ENCODE results near the gene SMYD3.

The SMYD3 gene

DNA sequence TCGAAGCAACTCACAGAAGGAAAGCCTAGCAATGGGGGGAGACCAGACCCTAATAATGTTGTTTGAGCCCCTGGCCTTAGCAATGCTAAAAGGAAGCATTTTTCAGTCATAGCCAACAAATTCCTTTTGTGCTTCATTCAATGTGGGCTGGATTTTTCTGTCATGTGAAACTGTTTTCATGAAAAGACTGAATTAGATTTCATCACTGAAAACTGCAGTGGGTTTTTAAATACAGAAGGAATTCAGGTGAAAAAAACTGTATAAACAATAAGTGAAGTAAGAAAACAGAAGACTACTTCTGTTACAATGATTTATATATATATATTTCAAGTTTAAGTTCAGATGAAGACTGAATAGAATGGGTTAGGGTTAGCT, 204.8 kb downstream of the SMYD3 start:
- no peak overlapping the region for H3K4me2 ChIP-seq (ENCODE audit: low read depth, low read length, poor library complexity, severe bottlenecking)
- no peaks in the 10 kb centered on the region for H3K36me3 ChIP-seq (ENCODE audit: low read length)
- no peaks in the 10 kb centered on the region for H3K79me2 ChIP-seq (ENCODE audit: insufficient read depth, low read length)
- TF ChIP-seq EZH2phosphoT487 (conservative IDR thresholded peaks at IDR 0.05; ENCODE audit: low read length) = no peak
- TF ChIP-seq, protein P1, sequence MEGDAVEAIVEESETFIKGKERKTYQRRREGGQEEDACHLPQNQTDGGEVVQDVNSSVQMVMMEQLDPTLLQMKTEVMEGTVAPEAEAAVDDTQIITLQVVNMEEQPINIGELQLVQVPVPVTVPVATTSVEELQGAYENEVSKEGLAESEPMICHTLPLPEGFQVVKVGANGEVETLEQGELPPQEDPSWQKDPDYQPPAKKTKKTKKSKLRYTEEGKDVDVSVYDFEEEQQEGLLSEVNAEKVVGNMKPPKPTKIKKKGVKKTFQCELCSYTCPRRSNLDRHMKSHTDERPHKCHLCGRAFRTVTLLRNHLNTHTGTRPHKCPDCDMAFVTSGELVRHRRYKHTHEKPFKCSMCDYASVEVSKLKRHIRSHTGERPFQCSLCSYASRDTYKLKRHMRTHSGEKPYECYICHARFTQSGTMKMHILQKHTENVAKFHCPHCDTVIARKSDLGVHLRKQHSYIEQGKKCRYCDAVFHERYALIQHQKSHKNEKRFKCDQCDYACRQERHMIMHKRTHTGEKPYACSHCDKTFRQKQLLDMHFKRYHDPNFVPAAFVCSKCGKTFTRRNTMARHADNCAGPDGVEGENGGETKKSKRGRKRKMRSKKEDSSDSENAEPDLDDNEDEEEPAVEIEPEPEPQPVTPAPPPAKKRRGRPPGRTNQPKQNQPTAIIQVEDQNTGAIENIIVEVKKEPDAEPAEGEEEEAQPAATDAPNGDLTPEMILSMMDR (IDR thresholded peaks at IDR 0.05; ENCODE audit: insufficient read depth, low read length, poor library complexity, severe bottlenecking) = no peak
- no peaks in the 10 kb centered on the region for H3K9me2 ChIP-seq (replicated peaks; ENCODE audit: insufficient read depth, low read length)
- no peaks in the 10 kb centered on the region for H3K9me3 ChIP-seq (ENCODE audit: insufficient read depth, low read length)
- H3F3A ChIP-seq (ENCODE audit: insufficient read depth) = no peaks in the 10 kb centered on the region
- H3K9ac ChIP-seq (ENCODE audit: low read length) = no peak overlapping the region
- no peak overlapping the region for H2AFZ ChIP-seq (ENCODE audit: low read depth, low read length, severe bottlenecking)
- H3K4me3 ChIP-seq (ENCODE audit: insufficient read depth, low read length, poor library complexity, severe bottlenecking) = no peak overlapping the region
- H3K27me3 ChIP-seq (ENCODE audit: low read length) = no peaks in the 10 kb centered on the region
- H3K27ac ChIP-seq (ENCODE audit: low read depth, low read length) = no peak overlapping the region
- H4K20me1 ChIP-seq (ENCODE audit: low read depth, low read length) = 0 out of 2 replicates have a peak, but pooled peaks cover 4% of the 10 kb centered on the region

DNA sequence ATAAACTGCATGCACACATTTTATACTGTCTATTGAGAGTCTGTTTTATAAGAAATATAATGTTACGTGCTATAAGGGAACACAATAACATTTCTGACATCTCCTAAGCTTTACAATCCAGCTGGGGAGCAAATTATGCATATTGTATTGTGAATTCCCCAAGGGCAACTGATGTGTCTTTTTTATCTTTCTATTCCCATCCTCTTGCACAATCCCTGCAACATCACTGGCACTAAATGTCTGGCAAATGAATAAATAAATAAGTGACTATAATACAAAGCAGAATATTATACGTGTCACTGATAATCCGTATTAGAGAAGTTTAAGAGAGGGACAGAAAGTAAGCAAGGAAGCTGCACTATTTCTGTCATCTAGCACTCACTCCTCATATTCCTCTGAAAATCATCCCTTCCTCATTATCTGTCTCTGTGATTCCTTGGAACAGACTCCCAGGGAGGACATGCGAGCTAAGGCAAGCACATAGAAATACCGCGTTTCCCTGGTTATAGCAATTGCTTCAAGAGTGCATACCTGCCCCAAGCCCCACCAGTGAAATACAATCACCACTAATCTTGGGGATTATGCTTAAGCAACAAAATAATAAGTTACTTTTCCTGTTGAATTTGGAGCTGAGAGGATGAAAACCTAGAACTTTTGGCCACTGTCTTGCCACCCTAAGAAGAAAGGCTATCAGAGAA, 205.4 kb downstream of the SMYD3 start:
- no peak overlapping the region for H2AFZ ChIP-seq (ENCODE audit: low read depth, low read length, severe bottlenecking)
- TF ChIP-seq, protein P1 (IDR thresholded peaks at IDR 0.05; ENCODE audit: insufficient read depth, low read length, poor library complexity, severe bottlenecking) = no peak
- TF ChIP-seq EZH2phosphoT487 (conservative IDR thresholded peaks at IDR 0.05; ENCODE audit: low read length) = no peak
- no peaks in the 10 kb centered on the region for H3K9me3 ChIP-seq (ENCODE audit: insufficient read depth, low read length)
- H4K20me1 ChIP-seq (ENCODE audit: low read depth, low read length) = 0 out of 2 replicates have a peak, but pooled peaks cover 4% of the 10 kb centered on the region
- H3K4me3 ChIP-seq (ENCODE audit: insufficient read depth, low read length, poor library complexity, severe bottlenecking) = no peak overlapping the region
- no peak overlapping the region for H3K4me2 ChIP-seq (ENCODE audit: low read depth, low read length, poor library complexity, severe bottlenecking)
- no peaks in the 10 kb centered on the region for H3F3A ChIP-seq (ENCODE audit: insufficient read depth)
- H3K9me2 ChIP-seq (replicated peaks; ENCODE audit: insufficient read depth, low read length) = no peaks in the 10 kb centered on the region
- H3K79me2 ChIP-seq (ENCODE audit: insufficient read depth, low read length) = no peaks in the 10 kb centered on the region
- no peaks in the 10 kb centered on the region for H3K27me3 ChIP-seq (ENCODE audit: low read length)
- H3K9ac ChIP-seq (ENCODE audit: low read length) = no peak overlapping the region
- H3K36me3 ChIP-seq (ENCODE audit: low read length) = no peaks in the 10 kb centered on the region
- H3K27ac ChIP-seq (ENCODE audit: low read depth, low read length) = no peak overlapping the region

DNA sequence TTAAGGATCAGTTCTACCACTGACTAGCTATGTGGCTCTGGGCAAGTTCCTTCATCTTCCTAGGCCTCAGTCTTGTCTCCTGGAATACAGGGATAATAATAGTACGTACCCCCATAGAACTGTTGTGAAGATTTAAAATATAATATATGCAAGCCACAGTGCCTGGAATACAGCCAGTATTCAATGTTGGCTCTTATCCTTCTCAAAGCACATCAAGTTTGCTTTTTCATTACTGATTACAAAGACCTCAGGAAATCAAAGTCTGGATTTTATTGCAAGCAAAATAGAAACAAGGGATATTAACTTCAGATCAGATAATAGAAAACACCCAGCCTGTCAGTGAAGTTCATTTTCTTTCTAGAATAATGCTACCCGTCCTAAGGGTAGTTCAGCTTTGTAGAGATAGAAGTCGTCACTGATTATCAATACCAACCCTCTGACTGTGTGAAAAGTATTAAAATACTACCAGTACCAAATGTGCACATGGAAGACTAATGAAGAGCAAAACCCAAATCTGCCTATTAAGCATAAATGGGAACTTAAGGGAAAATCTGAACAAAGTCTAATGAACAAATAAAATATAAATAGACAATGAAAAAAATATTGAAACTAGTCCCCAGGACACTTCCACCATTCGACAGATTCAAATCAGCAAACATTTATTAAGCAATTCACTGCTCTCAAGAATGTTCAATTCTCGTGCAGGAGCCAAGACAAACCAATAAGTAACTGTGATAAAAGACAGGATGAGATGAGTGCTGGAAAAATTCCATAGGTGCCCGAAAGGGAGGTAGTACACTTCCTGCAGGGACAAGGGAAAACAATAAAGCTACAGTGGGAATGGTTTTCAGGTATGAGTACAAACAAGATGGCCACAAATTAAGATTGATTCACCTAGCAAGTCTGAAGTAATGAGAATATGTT, 206.2 kb downstream of the SMYD3 start:
- no peaks in the 10 kb centered on the region for H3K79me2 ChIP-seq (ENCODE audit: insufficient read depth, low read length)
- H3K4me2 ChIP-seq (ENCODE audit: low read depth, low read length, poor library complexity, severe bottlenecking) = no peak overlapping the region
- no peak overlapping the region for H2AFZ ChIP-seq (ENCODE audit: low read depth, low read length, severe bottlenecking)
- no peak overlapping the region for H3K4me3 ChIP-seq (ENCODE audit: insufficient read depth, low read length, poor library complexity, severe bottlenecking)
- H3K9me2 ChIP-seq (replicated peaks; ENCODE audit: insufficient read depth, low read length) = no peaks in the 10 kb centered on the region
- no peak overlapping the region for H3K9ac ChIP-seq (ENCODE audit: low read length)
- H3K27ac ChIP-seq (ENCODE audit: low read depth, low read length) = no peak overlapping the region
- no peaks in the 10 kb centered on the region for H3K27me3 ChIP-seq (ENCODE audit: low read length)
- 0 out of 2 replicates have a peak, but pooled peaks cover 4% of the 10 kb centered on the region for H4K20me1 ChIP-seq (ENCODE audit: low read depth, low read length)
- no peak for TF ChIP-seq EZH2phosphoT487 (conservative IDR thresholded peaks at IDR 0.05; ENCODE audit: low read length)
- TF ChIP-seq, protein P1 (IDR thresholded peaks at IDR 0.05; ENCODE audit: insufficient read depth, low read length, poor library complexity, severe bottlenecking) = no peak
- H3K9me3 ChIP-seq (ENCODE audit: insufficient read depth, low read length) = no peaks in the 10 kb centered on the region
- no peaks in the 10 kb centered on the region for H3F3A ChIP-seq (ENCODE audit: insufficient read depth)
- no peaks in the 10 kb centered on the region for H3K36me3 ChIP-seq (ENCODE audit: low read length)
